HG03457 (cell line): ENCODE results near the gene SPAG4.

Experiments used
- ATAC-seq: cut with Tn5 transposase; IDR thresholded peaks from one replicate; pipeline ENCODE4 v1.9.1; 2021; ENCODE audit warnings: moderate number of reproducible peaks; ENCODE audit not compliant: unreplicated experiment

The SPAG4 gene

GRCh38 chr20:35615667-35616464, at the start of gene SPAG4:
SPAG4 (plus strand) TSS chr20:35615829; CDS start chr20:35616004, 175 bp downstream.
- peak; percentile 9 for ATAC-seq

- ATAC-seq: no peak
Observed at GRCh38 chr20:35568645-35569044, 47.0 kb upstream of the SPAG4 start.

GRCh38 chr20:35571555-35571954, 44.1 kb upstream of the SPAG4 start:
- no peak for ATAC-seq

- ATAC-seq: no peak
Observed at GRCh38 chr20:35572838-35573237, 42.8 kb upstream of the SPAG4 start.

GRCh38 chr20:35575958-35576357, 39.7 kb upstream of the SPAG4 start:
- no peak for ATAC-seq

GRCh38 chr20:35576816-35577215, 38.8 kb upstream of the SPAG4 start:
- no peak for ATAC-seq

GRCh38 chr20:35578469-35578868, 37.2 kb upstream of the SPAG4 start:
- no peak for ATAC-seq

- no peak for ATAC-seq
Observed at GRCh38 chr20:35579196-35579595, 36.4 kb upstream of the SPAG4 start.

GRCh38 chr20:35582131-35582530, 33.5 kb upstream of the SPAG4 start:
- ATAC-seq: no peak

GRCh38 chr20:35582741-35583404, 32.8 kb upstream of the SPAG4 start:
- ATAC-seq: no peak

GRCh38 chr20:35583636-35584560, 31.7 kb upstream of the SPAG4 start:
- no peak for ATAC-seq

GRCh38 chr20:35586751-35587425, 28.7 kb upstream of the SPAG4 start:
- no peak for ATAC-seq

GRCh38 chr20:35587436-35587835, 28.2 kb upstream of the SPAG4 start:
- no peak for ATAC-seq

- ATAC-seq: no peak
Observed at GRCh38 chr20:35588397-35588796, 27.2 kb upstream of the SPAG4 start.

GRCh38 chr20:35592339-35592974, 23.2 kb upstream of the SPAG4 start:
- no peak for ATAC-seq

- ATAC-seq: no peak
Observed at GRCh38 chr20:35595456-35595855, 20.2 kb upstream of the SPAG4 start.

- ATAC-seq: no peak
Observed at GRCh38 chr20:35595901-35596300, 19.7 kb upstream of the SPAG4 start.

- ATAC-seq: no peak
Observed at GRCh38 chr20:35597186-35597585, 18.4 kb upstream of the SPAG4 start.

- ATAC-seq: no peak
Observed at GRCh38 chr20:35598476-35598875, 17.2 kb upstream of the SPAG4 start.
